Memory B cell (primary cell): ENCODE data around the gene PAX9.
"Not testable (repeated sequence)": the region's sequence is repeated elsewhere in the genome, so short reads cannot be mapped to it uniquely, and the experiment has no call there.

Experiments
- ATAC-seq: fragments of 150-1000 bp; cut with Tn5 transposase; 2 replicates; pipeline ENCODE4 v1.10.0; 2021; ENCODE audit warnings: low read depth, mild to moderate bottlenecking, moderate library complexity
- DNase-seq, 2 donors: peaks; one replicate each; pipeline ENCODE4 v3.0.0; 2022; ENCODE audit warnings: low spot score in 2 of 2
- H3K27ac Mint-ChIP-seq: one replicate; pipeline ENCODE4 v1.8.0; 2022; ENCODE audit warnings: mild to moderate bottlenecking, moderate library complexity, mixed read lengths
- H3K27me3 Mint-ChIP-seq: one replicate; pipeline ENCODE4 v1.8.0; 2022; ENCODE audit warnings: mixed read lengths
- H3K36me3 Mint-ChIP-seq: one replicate; pipeline ENCODE4 v1.8.0; 2022; ENCODE audit warnings: mild to moderate bottlenecking, mixed read lengths
- H3K4me1 Mint-ChIP-seq: one replicate; pipeline ENCODE4 v1.8.0; 2022; ENCODE audit warnings: mixed read lengths
- H3K4me3 Mint-ChIP-seq: one replicate; pipeline ENCODE4 v1.8.0; 2022; ENCODE audit warnings: mild to moderate bottlenecking, moderate library complexity, mixed read lengths
- H3K9me3 Mint-ChIP-seq: one replicate; pipeline ENCODE4 v1.8.0; 2022; ENCODE audit warnings: mixed read lengths

PAX9 gene

GRCh38 chr14:36675581-36675980 lies 13.9 kb downstream of the PAX9 start:
- Mint-ChIP-seq H3K27ac (no peak overlapping the region), H3K9me3 (no peaks in the 10 kb centered on the region), H3K27me3 (peaks cover 6% of the 10 kb centered on the region), H3K4me3 (no peak overlapping the region), H3K36me3 (no peaks in the 10 kb centered on the region), H3K4me1 (no peaks in the 10 kb centered on the region)
- DNase-seq (no peak), ATAC-seq (no peak)

DNA sequence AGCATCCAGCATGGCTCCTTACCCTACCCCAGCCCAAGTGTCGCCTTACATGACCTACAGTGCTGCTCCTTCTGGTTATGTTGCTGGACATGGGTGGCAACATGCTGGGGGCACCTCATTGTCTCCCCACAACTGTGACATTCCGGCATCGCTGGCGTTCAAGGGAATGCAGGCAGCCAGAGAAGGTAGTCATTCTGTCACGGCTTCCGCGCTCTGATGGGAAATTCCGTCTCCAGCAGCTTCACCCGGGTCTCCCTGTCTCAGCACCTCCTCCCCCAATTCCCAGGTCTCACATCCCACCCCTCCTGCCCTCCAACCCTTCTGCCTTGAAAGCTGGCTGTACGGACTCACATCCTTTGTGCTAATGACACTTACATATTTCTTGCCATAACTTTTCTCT lies 14.6 kb downstream of the PAX9 start:
- Mint-ChIP-seq H3K27ac (no peak overlapping the region), H3K9me3 (no peaks in the 10 kb centered on the region), H3K4me1 (no peaks in the 10 kb centered on the region), H3K27me3 (peaks cover 6% of the 10 kb centered on the region), H3K4me3 (no peak overlapping the region), H3K36me3 (no peaks in the 10 kb centered on the region)
- ATAC-seq (no peak), DNase-seq (no peak)

DNA sequence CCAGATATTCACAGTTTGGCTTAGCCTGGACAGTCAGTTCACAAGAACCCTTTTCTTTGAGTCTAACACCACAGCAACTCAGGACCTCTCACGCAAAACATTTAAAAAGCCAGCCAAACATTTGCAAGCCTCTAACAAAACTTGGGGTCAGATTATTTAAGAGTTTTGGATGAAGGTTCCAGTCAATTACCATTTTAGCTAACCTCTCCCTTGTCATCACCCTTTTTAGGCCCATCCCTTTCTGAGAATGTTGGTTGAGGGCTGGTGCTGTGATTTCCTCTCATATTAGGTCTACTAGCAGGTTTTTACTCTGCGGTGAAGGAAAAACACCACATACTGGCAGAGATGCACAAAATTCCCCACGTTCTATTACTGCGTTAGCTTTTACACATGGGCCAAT lies 20.7 kb downstream of the PAX9 start:
- Mint-ChIP-seq H3K9me3 (no peaks in the 10 kb centered on the region), H3K4me1 (no peaks in the 10 kb centered on the region), H3K36me3 (no peaks in the 10 kb centered on the region), H3K27me3 (peaks cover 3% of the 10 kb centered on the region), H3K4me3 (no peak overlapping the region), H3K27ac (no peak overlapping the region)
- no peak for ATAC-seq
- no peak for DNase-seq

DNA sequence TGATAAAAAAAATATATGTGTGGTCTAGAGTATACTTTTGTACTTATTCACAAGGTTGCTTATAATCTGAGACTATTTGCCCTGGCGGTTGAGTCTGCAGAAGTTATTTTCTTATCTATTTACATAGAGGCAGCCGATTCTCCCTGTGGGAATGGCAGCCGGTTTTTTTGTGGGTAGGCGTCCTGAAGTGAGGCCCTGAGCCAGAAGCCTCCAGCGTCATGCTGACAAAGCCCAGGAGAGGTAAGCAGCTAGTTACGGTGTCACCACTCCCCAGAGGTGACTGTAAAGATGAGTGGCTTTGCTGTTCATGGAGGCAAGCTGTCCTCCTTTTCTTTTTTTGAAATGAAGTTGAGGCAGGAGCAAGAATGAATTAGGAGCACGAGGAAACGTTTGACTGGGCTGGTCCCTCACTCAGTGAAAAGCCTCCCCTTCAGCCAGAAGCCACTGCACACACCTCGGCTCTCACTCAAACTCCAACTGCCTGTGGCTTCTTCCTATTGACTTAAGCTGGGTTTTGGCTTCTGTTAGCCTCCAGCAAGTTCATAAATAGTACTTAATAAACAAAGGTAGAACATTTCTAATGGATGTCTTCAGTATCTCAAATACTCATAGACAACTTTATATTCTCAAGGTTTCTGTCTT lies 21.5 kb downstream of the PAX9 start:
- no peak for DNase-seq

GRCh38 chr14:36684946-36685345 lies 23.3 kb downstream of the PAX9 start:
- no peak overlapping the region for H3K27ac Mint-ChIP-seq
- H3K27me3 Mint-ChIP-seq, result peaks cover 5% of the 10 kb centered on the region
- H3K4me1 Mint-ChIP-seq, result no peaks in the 10 kb centered on the region
- H3K36me3 Mint-ChIP-seq, result no peaks in the 10 kb centered on the region
- no peak overlapping the region for H3K4me3 Mint-ChIP-seq
- DNase-seq (no peak), ATAC-seq (no peak)
- H3K9me3 Mint-ChIP-seq, result peaks cover 4% of the 10 kb centered on the region

More for the DNA sequence above, 21.5 kb downstream of the PAX9 start:
- Mint-ChIP-seq H3K27me3 (peaks cover 5% of the 10 kb centered on the region), H3K4me3 (no peak overlapping the region), H3K4me1 (no peaks in the 10 kb centered on the region), H3K9me3 (peaks cover 4% of the 10 kb centered on the region), H3K27ac (no peak overlapping the region), H3K36me3 (no peaks in the 10 kb centered on the region)
- ATAC-seq, result no peak

DNA sequence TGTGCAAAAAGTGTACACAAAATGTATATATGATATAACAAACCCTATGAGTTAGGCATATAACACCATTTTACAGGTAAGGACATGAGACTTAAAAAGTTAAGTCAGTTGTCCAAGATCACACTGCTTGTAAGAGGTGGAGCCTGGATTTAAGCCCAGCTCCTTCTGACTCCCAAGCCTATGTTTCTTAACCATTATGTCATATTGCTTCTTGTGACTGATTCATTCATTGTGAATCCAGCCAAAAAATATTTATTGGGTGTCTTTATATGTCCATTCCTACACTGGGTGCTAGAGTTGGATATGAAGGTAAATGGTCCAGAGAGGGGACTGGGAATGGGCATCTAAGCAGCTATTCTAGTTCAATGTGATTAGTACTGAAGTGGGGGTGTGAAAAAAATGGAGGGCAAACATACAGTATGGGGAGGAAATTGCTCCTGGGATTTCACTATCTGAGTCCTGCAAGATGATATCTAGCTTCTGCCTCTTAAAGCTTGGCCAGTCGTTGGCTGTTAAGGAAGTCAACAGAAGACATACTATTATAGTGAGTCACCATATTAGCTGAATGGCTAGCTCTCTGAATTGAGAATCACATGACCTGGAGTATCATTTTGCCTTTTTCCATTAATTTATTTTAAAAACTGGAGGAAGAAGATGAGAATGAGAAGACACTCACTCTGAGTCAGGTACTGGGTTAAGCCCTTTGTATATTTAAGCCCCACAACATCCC lies 28.8 kb downstream of the PAX9 start:
- Mint-ChIP-seq H3K27ac (no peak overlapping the region), H3K36me3 (no peaks in the 10 kb centered on the region), H3K4me3 (no peak overlapping the region), H3K4me1 (no peaks in the 10 kb centered on the region), H3K27me3 (peaks cover 2% of the 10 kb centered on the region), H3K9me3 (peaks cover 6% of the 10 kb centered on the region)
- DNase-seq, result no peak
- ATAC-seq, result no peak

DNA sequence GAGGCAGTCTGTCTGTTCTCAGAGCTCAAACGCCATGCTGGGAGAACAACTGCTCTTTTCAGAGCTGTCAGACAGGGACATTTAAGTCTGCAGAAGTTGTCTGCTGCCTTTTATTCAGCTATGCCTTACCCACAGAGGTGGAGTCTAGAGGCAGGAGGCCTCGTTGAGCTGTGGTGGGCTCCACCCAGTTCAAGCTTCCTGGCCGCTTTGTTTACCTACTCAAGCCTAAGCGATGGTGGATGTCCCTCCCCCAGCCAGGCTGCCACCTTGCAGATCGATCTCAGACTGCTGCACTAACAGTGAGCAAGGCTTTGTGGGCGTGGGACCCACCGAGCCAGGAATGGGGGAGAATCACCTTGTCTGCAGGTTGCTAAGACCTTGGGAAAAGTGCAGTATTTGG lies 37.8 kb downstream of the PAX9 start:
- not testable (repeated sequence) for H3K27ac Mint-ChIP-seq

DNA sequence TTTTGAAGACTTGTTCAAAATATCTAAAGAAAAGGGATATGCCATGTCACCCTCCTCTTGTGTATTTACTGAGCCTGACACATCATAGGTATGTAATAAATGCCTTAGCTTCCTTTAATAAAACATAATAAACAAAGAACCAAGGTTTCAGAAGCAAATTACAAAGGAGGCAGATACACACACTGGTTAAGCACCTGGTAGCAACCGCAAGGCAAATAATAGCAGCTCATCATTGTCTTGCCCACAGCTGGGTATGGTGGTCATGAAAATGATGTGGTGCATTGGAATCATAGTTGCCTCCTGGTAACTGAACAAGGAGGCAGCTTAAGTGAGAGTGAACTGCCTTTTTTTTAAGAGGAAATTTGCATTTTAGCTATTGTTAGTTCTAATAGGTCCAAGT lies 39.0 kb downstream of the PAX9 start:
- Mint-ChIP-seq H3K27ac (no peak overlapping the region), H3K4me3 (no peak overlapping the region), H3K27me3 (peaks cover 1% of the 10 kb centered on the region), H3K36me3 (no peaks in the 10 kb centered on the region), H3K9me3 (peaks cover 1% of the 10 kb centered on the region), H3K4me1 (no peaks in the 10 kb centered on the region)
- no peak for ATAC-seq
- DNase-seq, result no peak

More for the DNA sequence above, 37.8 kb downstream of the PAX9 start:
- not testable (repeated sequence) for ATAC-seq, H3K27me3 Mint-ChIP-seq, H3K4me1 Mint-ChIP-seq, H3K4me3 Mint-ChIP-seq, H3K9me3 Mint-ChIP-seq, DNase-seq, H3K36me3 Mint-ChIP-seq

- H3K4me3 Mint-ChIP-seq, result no peak overlapping the region
- DNase-seq (no peak), ATAC-seq (no peak)
- H3K9me3 Mint-ChIP-seq, result peaks cover 1% of the 10 kb centered on the region
- no peaks in the 10 kb centered on the region for H3K36me3 Mint-ChIP-seq
- no peaks in the 10 kb centered on the region for H3K4me1 Mint-ChIP-seq
- H3K27me3 Mint-ChIP-seq, result peaks cover 1% of the 10 kb centered on the region
- H3K27ac Mint-ChIP-seq, result no peak overlapping the region
Measured at GRCh38 chr14:36701132-36701531, 39.5 kb downstream of the PAX9 start.

DNA sequence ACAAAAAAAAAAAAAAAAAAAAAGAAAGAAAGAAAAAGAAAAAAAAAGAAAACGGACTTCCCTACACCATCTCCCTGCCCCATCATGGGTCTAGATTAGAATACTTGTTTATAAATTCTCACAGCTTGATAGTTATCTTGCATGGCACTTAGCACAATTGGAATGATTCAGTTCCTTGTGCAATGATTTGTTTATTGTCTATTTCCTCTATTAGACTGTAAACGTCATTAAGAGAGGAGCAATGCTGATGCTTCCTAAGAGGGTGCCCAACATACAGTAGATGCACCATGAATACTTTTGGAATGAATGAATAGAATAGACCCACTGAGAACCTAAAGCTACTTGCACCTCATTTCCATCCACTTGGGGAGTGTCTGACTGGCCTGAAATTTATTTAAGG lies 40.8 kb downstream of the PAX9 start:
- no peak overlapping the region for H3K4me3 Mint-ChIP-seq

DNA sequence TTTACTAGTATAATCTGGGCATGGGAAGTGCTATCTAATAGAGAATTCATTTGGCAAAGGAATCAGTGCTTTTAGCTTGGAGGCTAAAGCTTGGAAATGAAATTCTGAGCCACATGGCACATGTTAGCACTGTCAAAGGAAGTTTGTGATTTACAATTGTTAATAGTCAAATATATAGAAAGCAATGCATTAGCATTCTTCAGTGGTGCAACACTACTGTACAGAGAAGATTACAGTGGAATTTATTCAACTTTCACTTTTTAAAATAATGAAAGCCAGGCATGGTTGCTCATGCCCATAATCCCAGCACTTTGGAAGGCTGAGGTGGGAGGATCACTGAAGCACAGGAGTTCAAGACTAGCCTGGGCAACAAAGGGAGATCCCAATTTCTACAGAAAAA lies 45.9 kb downstream of the PAX9 start:
- H3K4me1 Mint-ChIP-seq, result no peaks in the 10 kb centered on the region
- H3K27me3 Mint-ChIP-seq, result no peaks in the 10 kb centered on the region
- H3K36me3 Mint-ChIP-seq, result no peaks in the 10 kb centered on the region

More for the DNA sequence above, 40.8 kb downstream of the PAX9 start:
- peaks cover 8% of the 10 kb centered on the region for H3K9me3 Mint-ChIP-seq
- H3K36me3 Mint-ChIP-seq, result no peaks in the 10 kb centered on the region
- no peak for DNase-seq
- H3K27me3 Mint-ChIP-seq, result peaks cover 1% of the 10 kb centered on the region
- ATAC-seq, result no peak
- H3K4me1 Mint-ChIP-seq, result no peaks in the 10 kb centered on the region
- no peak overlapping the region for H3K27ac Mint-ChIP-seq

DNA sequence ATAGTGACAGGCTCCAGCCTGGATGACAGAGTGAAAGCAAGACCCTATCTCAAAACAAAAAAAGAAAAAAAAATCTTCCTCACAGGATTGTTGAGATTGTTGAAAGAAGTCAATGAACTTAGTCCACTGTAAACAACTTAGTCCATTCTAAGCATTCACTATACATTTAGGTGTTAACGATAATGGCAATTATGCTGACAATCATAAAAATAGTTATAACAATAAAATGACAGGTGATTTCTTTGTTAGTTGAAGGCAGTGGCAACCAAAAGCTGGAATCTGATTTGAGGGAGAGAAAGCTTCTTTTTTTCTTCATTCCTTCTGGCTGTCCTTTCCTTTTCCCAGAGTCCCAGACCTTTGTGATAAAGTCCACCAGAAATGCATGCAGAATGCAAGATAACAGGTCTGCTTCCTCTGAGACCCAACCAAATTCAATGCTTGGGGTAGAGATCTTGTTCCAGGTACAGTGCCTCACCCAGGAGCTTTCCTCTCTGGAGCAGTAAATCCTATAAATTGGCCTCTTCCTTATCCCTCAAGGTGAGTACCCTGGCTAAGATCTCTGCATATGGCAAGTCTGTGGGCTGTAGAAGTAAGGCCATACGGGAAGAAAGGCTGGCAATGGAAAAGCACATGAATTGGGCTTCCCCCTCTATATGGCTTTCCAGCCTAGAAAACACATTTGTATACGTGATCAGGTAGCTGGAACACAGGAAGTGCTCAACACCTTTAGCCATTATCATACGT lies 52.5 kb downstream of the PAX9 start:
- ATAC-seq, result no peak
- no peaks in the 10 kb centered on the region for H3K27me3 Mint-ChIP-seq
- H3K36me3 Mint-ChIP-seq, result no peaks in the 10 kb centered on the region
- H3K27ac Mint-ChIP-seq, result no peak overlapping the region
- no peaks in the 10 kb centered on the region for H3K9me3 Mint-ChIP-seq
- no peak for DNase-seq
- no peak overlapping the region for H3K4me3 Mint-ChIP-seq
- no peaks in the 10 kb centered on the region for H3K4me1 Mint-ChIP-seq

More for the DNA sequence above, 45.9 kb downstream of the PAX9 start:
- Mint-ChIP-seq H3K9me3 (peaks cover 6% of the 10 kb centered on the region), H3K27ac (no peak overlapping the region), H3K4me3 (no peak overlapping the region)
- ATAC-seq, result no peak
- no peak for DNase-seq

DNA sequence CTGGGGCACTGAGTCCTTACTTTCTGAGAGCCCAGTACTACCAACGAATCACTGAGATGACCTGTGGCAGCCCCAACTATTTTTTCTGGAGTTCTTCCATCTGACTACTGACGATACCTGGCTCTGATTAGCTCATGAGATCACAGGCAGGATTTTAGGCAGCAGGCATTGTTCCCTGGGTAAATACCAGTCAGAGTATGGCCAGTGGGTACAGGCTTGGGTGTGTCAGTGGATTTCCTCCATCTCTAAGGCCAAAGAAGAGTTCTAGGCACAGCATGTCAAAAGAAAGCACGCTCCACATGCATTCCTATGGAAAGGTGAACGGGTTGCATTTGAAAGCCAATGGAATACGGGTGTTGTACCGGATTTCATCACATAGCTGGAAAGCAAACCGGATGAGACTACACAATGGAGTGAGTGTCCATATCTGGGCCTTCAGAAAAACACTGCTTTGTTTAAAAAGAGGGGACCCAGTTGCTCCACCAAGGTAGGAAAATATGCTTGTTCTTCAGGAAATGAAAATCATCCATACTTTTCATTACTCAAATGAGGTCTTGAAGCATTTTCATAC lies 55.0 kb downstream of the PAX9 start:
- no peak for DNase-seq
- ATAC-seq, result no peak
- Mint-ChIP-seq H3K9me3 (no peaks in the 10 kb centered on the region), H3K4me3 (no peak overlapping the region), H3K4me1 (no peaks in the 10 kb centered on the region), H3K27me3 (no peaks in the 10 kb centered on the region), H3K36me3 (no peaks in the 10 kb centered on the region), H3K27ac (no peak overlapping the region)

- Mint-ChIP-seq H3K4me3 (no peak overlapping the region), H3K4me1 (no peaks in the 10 kb centered on the region), H3K9me3 (no peaks in the 10 kb centered on the region), H3K36me3 (no peaks in the 10 kb centered on the region), H3K27me3 (no peaks in the 10 kb centered on the region), H3K27ac (no peak overlapping the region)
- no peak for DNase-seq
- ATAC-seq, result no peak
Measured at GRCh38 chr14:36717363-36717762, 55.7 kb downstream of the PAX9 start.
